HepG2 (cell line): Measurements from ENCODE around the gene ZFP36. TPM values are rescaled to one million over a fixed set of nuclear protein-coding genes. Genes with fewer than 3 reads are reported as not detected.

ENCODE experiments used
- ATAC-seq: fragments of 200-7000 bp; cut with Tn5 transposase; 3 replicates; pipeline ENCODE4 v1.9.1; 2020; ENCODE audit warnings: mild to moderate bottlenecking, moderate library complexity
- BruUV-seq: library from RNA; stranded (reverse); fragments of 400-500 nt; replicated peaks from 2 replicates; lab custom pipeline; 2021; lab: Mats Ljungman, UMichigan
- CTCF ChIA-PET: fragments of 300-600 bp; formaldehyde crosslinking; extraction: SDS; loops from one replicate; lab custom pipeline; 2021; ENCODE audit warnings: low total read pairs, inconsistent platforms, low intra/inter-chr PET ratio; lab: Yijun Ruan, JAX
- POLR2A ChIA-PET: fragments of 350-600 bp; sonication (Branson Sonifier 250); formaldehyde crosslinking; loops from one replicate; lab custom pipeline; 2020; ENCODE audit warnings: antibody characterized with exemption, inconsistent platforms; lab: Yijun Ruan, JAX
- DNase-seq: peaks from one replicate; pipeline ENCODE4 v3.0.0-alpha.2; 2015; ENCODE audit warnings: low spot score
- FAIRE-seq: peaks from 3 replicates; lab custom pipeline; 2011; peaks lifted over from hg19 to GRCh38; lab: Jason Lieb, UNC
- H2AFZ ChIP-seq: one replicate; pipeline ENCODE4 v1.6.1; 2011; ENCODE audit warnings: low read length, inconsistent platforms
- H3K27ac ChIP-seq: fragments of 300-600 bp; 3 replicates; pipeline ENCODE4 v1.8.0; 2011; ENCODE audit warnings: mixed run types, mild to moderate bottlenecking, mixed read lengths, low read length, inconsistent platforms; ENCODE audit not compliant: insufficient read depth; ENCODE audit errors: extremely low read length
- H3K27me3 ChIP-seq, 2 experiments: fragments of 200-600 bp in 1 of 2; 2 replicates in 1 of 2; 3 replicates in 1 of 2; pipeline versions ENCODE4 v1.6.0 to v1.8.0; 2011; ENCODE audit warnings: low read length in 2 of 2, mild to moderate bottlenecking in 2 of 2, moderate library complexity in 2 of 2, inconsistent platforms in 1 of 2; ENCODE audit not compliant: insufficient read depth in 2 of 2, control insufficient read depth in 1 of 2
- H3K36me3 ChIP-seq, 2 experiments: fragments of 200-600 bp in 1 of 2; replicated peaks in 1 of 2; 2 replicates in 1 of 2; 3 replicates in 1 of 2; pipeline versions ENCODE4 v1.5.1 to v1.8.0; 2011; ENCODE audit warnings: low read length in 2 of 2, inconsistent platforms in 1 of 2; ENCODE audit not compliant: insufficient read depth in 2 of 2, control insufficient read depth in 1 of 2
- H3K4me1 ChIP-seq: 2 replicates; pipeline ENCODE4 v1.5.1; 2012; ENCODE audit warnings: low read length, inconsistent platforms; ENCODE audit not compliant: insufficient read depth
- H3K4me2 ChIP-seq: 2 replicates; pipeline ENCODE4 v1.6.0; 2011; ENCODE audit warnings: low read depth, low read length, inconsistent platforms
- H3K4me3 ChIP-seq, 3 experiments: fragments of 200-600 bp in 1 of 3; sonication (generic), shearing (Covaris generic) in 1 of 3; replicated peaks in 1 of 3; 2 replicates each; pipeline ENCODE4 v1.5.1; 2011 to 2016; ENCODE audit warnings: low read length in 3 of 3, inconsistent platforms in 2 of 3, low read depth in 2 of 3, mild to moderate bottlenecking in 2 of 3, control low read depth in 1 of 3, mixed read lengths in 1 of 3; ENCODE audit not compliant: insufficient read depth in 1 of 3
- H3K79me2 ChIP-seq: one replicate; pipeline ENCODE4 v1.6.1; 2011; ENCODE audit warnings: low read length, inconsistent platforms; ENCODE audit not compliant: insufficient read depth
- H3K9ac ChIP-seq: 2 replicates; pipeline ENCODE4 v1.6.0; 2011; ENCODE audit warnings: mild to moderate bottlenecking, low read depth, low read length, inconsistent platforms; ENCODE audit not compliant: insufficient read depth
- H3K9me3 ChIP-seq: 2 replicates; pipeline ENCODE4 v1.5.1; 2012; ENCODE audit warnings: mild to moderate bottlenecking, low read length
- H4K20me1 ChIP-seq: 2 replicates; pipeline ENCODE4 v1.6.0; 2011; ENCODE audit warnings: inconsistent platforms, mild to moderate bottlenecking, low read length, moderate library complexity; ENCODE audit not compliant: insufficient read depth
- ARHGAP35 ChIP-seq: sonication (generic); formaldehyde crosslinking; IDR thresholded peaks from 2 replicates; pipeline ENCODE4 v1.9.0; 2022; ENCODE audit warnings: mild to moderate bottlenecking, inconsistent platforms, moderate library complexity, missing genetic modification reagents, borderline replicate concordance
- ARNTL ChIP-seq: sonication (generic); formaldehyde crosslinking; IDR thresholded peaks from 2 replicates; pipeline ENCODE4 v1.4.0; 2020; ENCODE audit warnings: mild to moderate bottlenecking, missing genetic modification reagents
- ATF5 ChIP-seq: sonication (generic); formaldehyde crosslinking; IDR thresholded peaks from 2 replicates; pipeline ENCODE4 v1.4.0; 2020; ENCODE audit warnings: mild to moderate bottlenecking, low read depth, missing genetic modification reagents
- CCDC6 ChIP-seq: sonication (generic); formaldehyde crosslinking; IDR thresholded peaks from 2 replicates; pipeline ENCODE4 v1.8.1; 2022; ENCODE audit warnings: mild to moderate bottlenecking, missing genetic modification reagents, moderate library complexity
- GATA4 ChIP-seq: sonication (generic); IDR thresholded peaks from 2 replicates; pipeline ENCODE4 v1.6.1; 2016; ENCODE audit warnings: antibody characterized with exemption, low read depth, borderline replicate concordance
- HMG20B ChIP-seq: conservative IDR thresholded peaks from 2 replicates; pipeline ENCODE4 v1.6.1; 2016; ENCODE audit warnings: missing genetic modification reagents, missing compliant biosample characterization
- HNRNPL ChIP-seq: fragments of 200-400 bp; formaldehyde crosslinking; IDR thresholded peaks from 2 replicates; pipeline ENCODE4 v1.6.1; 2017; ENCODE audit warnings: mild to moderate bottlenecking, low read depth, low read length
- KDM5A ChIP-seq: fragments of 200-600 bp; sonication (generic); IDR thresholded peaks from 2 replicates; pipeline ENCODE4 v1.7.0; 2018; ENCODE audit warnings: antibody characterized with exemption, mild to moderate bottlenecking, low read length, borderline replicate concordance
- SIN3B ChIP-seq: fragments of 150-350 bp; IDR thresholded peaks from 2 replicates; pipeline ENCODE4 v1.6.1; 2014; ENCODE audit warnings: low read length
- SNAPC4 ChIP-seq: sonication (generic); formaldehyde crosslinking; IDR thresholded peaks from 2 replicates; pipeline ENCODE4 v1.4.0; 2020; ENCODE audit warnings: mild to moderate bottlenecking, missing genetic modification reagents
- YEATS2 ChIP-seq: sonication (generic); formaldehyde crosslinking; IDR thresholded peaks from 2 replicates; pipeline ENCODE4 v1.4.0; 2020; ENCODE audit warnings: missing genetic modification reagents, borderline replicate concordance
- ZBTB7A ChIP-seq: sonication (generic); formaldehyde crosslinking; IDR thresholded peaks from 2 replicates; pipeline ENCODE4 v1.8.0; 2022; ENCODE audit warnings: mild to moderate bottlenecking, missing genetic modification reagents
- ZFX ChIP-seq: sonication (generic); formaldehyde crosslinking; IDR thresholded peaks from 2 replicates; pipeline ENCODE4 v1.4.0; 2020; ENCODE audit warnings: mild to moderate bottlenecking, low read depth, missing genetic modification reagents, moderate library complexity
- ZNF629 ChIP-seq: sonication (generic); formaldehyde crosslinking; conservative IDR thresholded peaks from 2 replicates; pipeline ENCODE4 v1.5.0; 2020; ENCODE audit warnings: missing genetic modification reagents
- ZSCAN12 ChIP-seq: sonication (generic); formaldehyde crosslinking; IDR thresholded peaks from 2 replicates; pipeline ENCODE4 v1.9.0; 2021; ENCODE audit warnings: mild to moderate bottlenecking, missing genetic modification reagents
- WGBS: methylation state at CpG from one replicate; pipeline ENCODE4 v1.1.6; 2017; ENCODE audit warnings: low lambda C conversion rate; 5-methylcytosine and 5-hydroxymethylcytosine counted together
- in situ Hi-C: cut with HindIII; loops from 2 replicates; pipeline ENCODE4 v1.10.0; 2017; ENCODE audit warnings: low pct_unique_long_range_greater_than_20kb; ENCODE audit not compliant: extremely low pct_ligation_motif_present
- intact Hi-C: fragments of 100-400 bp; cut with micrococcal nuclease; formaldehyde crosslinking; loops from one replicate; pipeline ENCODE4 v1.10.0; 2022; ENCODE audit not compliant: unreplicated experiment
- polyA plus RNA-seq, 8 experiments: library from polyadenylated mRNA; depleted of rRNA in 3 of 8; stranded (reverse) in 7 of 8; unstranded in 1 of 8; fragments of >200 nt; fragmentation: Illumina TruSeq in 4 of 8; extraction: Trizol in 4 of 8; gene quantifications; 2 replicates each; pipeline versions ENCODE4 v1.2.1 to v1.2.3, GENCODE V29; 2011 to 2016; ENCODE audit warnings: low read depth in 4 of 8, missing spikeins in 1 of 8, mixed read lengths in 1 of 8; ENCODE audit not compliant: insufficient read depth in 1 of 8
- total RNA-seq, 5 experiments: library from RNA; depleted of rRNA; stranded (reverse); fragments of >200 nt; fragmentation: Illumina TruSeq; extraction: Trizol; gene quantifications; 2 replicates each; pipeline ENCODE4 v1.2.3, GENCODE V29; 2016; ENCODE audit warnings: low read depth in 1 of 5
- TF ChIP-seq, protein P1 (sequence below): sonication (generic); formaldehyde crosslinking; IDR thresholded peaks from 2 replicates; pipeline ENCODE4 v1.4.0; 2020; ENCODE audit warnings: missing genetic modification reagents

ZFP36 gene
- total and polyA plus RNA-seq, 2 of the 13 experiments (the other 11 are each of a cell fraction or from before 2014, with no cell fraction given): 1.4 to 1.7 TPM

DNA sequence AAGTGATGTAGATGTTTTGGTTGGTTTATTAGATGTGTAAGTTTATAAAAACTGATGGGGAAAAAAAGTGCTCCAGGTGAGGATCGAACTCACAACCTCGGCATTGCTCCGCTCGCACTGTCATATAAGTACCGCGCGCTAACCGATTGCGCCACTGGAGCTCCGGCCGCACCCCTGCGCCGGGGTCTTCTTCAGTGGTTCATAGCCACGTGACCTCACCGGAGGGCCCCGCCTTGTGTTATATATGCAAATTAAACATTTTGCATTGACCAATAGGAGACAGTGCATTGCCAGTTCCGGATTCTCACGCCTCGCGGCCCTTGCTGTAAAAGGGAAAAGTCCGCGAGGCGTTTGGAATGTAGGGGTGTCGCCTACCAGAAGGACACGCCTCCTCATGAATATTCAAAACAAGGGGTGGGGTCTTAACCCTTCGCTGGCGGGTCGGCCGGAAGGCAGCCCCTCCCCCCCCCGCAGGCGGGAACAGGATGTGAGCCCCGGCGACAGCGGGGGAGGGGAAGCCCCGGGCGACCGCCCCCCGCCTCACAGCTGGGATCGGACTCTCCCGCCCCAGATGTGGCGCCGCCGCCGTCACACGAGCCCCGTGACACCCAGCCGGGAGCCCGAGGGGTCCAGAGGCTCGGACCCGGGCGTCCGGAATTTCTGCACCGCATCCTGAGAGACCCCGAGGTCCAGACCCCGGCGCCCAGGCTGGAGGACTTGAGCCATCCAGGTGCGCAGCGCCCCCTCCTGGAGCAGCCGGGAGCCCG lies 5.6 kb downstream of the ZFP36 start, which contains the start of gene PLEKHG2:
Gene PLEKHG2 (plus strand): TSS at position 570 of the 767 bp plus-strand sequence. CDS start 1,418 bp downstream, outside the sequence.
- H3K27ac ChIP-seq: peak within 1 kb of the TSS; percentile 81
- DNase-seq: peak; percentile 98
- ATAC-seq: peak; percentile 57
- in situ Hi-C loops (no loop called here), intact Hi-C loops (loop anchor here (5.0 to 10.0 kb wide), 3 partner anchors 70 to 290 kb away; partner anchors contain the start of genes EID2B and SAMD4B)
- ChIA-PET CTCF (interaction anchor here (0.8 to 5.1 kb wide), 7 partner anchors 11 to 85 kb away, joined by 3 to 127 read pairs (median 3); partner anchors contain the start of genes MED29, PAF1 and SAMD4B), POLR2A (interaction anchor here (1.0 to 2.3 kb wide), 8 partner anchors 11 to 62 kb away, joined by 3 to 123 read pairs (median 29); partner anchors contain the start of genes MED29, PAF1 and RPS16)
- no peaks in the 10 kb centered on the region; a peak in 1 of 5 replicates for H3K27me3 ChIP-seq
- no peaks in the 10 kb centered on the region for H3K9me3 ChIP-seq
- peak; percentile 96 for FAIRE-seq
- WGBS: under 1% methylated on average over 38 of the region's 60 CpGs
- no TSS peak for BruUV-seq
- H2AFZ ChIP-seq: no peak within 1 kb of the TSS
- peak within 1 kb of the TSS; percentile 70 to 97 (median 95) for H3K4me3 ChIP-seq
- peaks cover 33% of the 10 kb centered on the region for H3K79me2 ChIP-seq
- peaks cover 0 to 6% of the 10 kb centered on the region in 2 experiments; a peak in 1 of 5 replicates for H3K36me3 ChIP-seq
- peak within 1 kb of the TSS; percentile 83 for H3K9ac ChIP-seq
- H3K4me1 ChIP-seq: peaks cover 61% of the 10 kb centered on the region
- peaks cover 15% of the 10 kb centered on the region; the same call in 1 of the 2 replicates for H4K20me1 ChIP-seq
- peak within 1 kb of the TSS; percentile 96 for H3K4me2 ChIP-seq
- TF ChIP-seq KDM5A (peak; percentile 63; the same call in 1 of the 2 replicates), ZFX (CRISPR knock-in tag) (0 out of 2 replicates have a peak, but pooled peaks have one; percentile 16), SNAPC4 (CRISPR knock-in tag) (peak; percentile 98), HNRNPL (peak; percentile 36; the same call in 1 of the 2 replicates), ZBTB7A (peak; percentile 80), ATF5 (0 out of 2 replicates have a peak, but pooled peaks have one; percentile 76), ARHGAP35 (CRISPR knock-in tag) (0 out of 2 replicates have a peak, but pooled peaks have one; percentile 38), YEATS2 (CRISPR knock-in tag) (peak; percentile 65; the same call in 1 of the 2 replicates), ZSCAN12 (CRISPR knock-in tag) (0 out of 2 replicates have a peak, but pooled peaks have one; percentile 48), ARNTL (CRISPR knock-in tag) (peak; percentile 100), ZNF629 (peak; percentile 51; the same call in 1 of the 2 replicates), CCDC6 (CRISPR knock-in tag) (no peak; the same call in 1 of the 2 replicates), SIN3B (0 out of 2 replicates have a peak, but pooled peaks have one; percentile 19), HMG20B (CRISPR knock-in tag) (0 out of 2 replicates have a peak, but pooled peaks have one; percentile 42), GATA4 (peak; percentile 37; the same call in 1 of the 2 replicates)
- TF ChIP-seq, protein P1, sequence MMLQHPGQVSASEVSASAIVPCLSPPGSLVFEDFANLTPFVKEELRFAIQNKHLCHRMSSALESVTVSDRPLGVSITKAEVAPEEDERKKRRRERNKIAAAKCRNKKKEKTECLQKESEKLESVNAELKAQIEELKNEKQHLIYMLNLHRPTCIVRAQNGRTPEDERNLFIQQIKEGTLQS: peak; percentile 45
